ENCODE results near the gene RPL10. TPM values are rescaled to one million over a fixed set of nuclear protein-coding genes. Genes with fewer than 3 reads are reported as not detected.

Gene RPL10
- polyA plus RNA-seq, 1 donor (not counting 4 experiments of a cell fraction or from before 2014, with no cell fraction given) = 2,926 TPM

GRCh38 chrX:154353172-154353843 lies 44.9 kb upstream of the RPL10 start:
- FAIRE-seq (no peak), DNase-seq (ENCODE audit: low read depth, low spot score) (no peak)
- no peak for TF ChIP-seq EZH2 (IDR thresholded peaks at IDR 0.05; ENCODE audit: low read length)
- TF ChIP-seq, protein P1, sequence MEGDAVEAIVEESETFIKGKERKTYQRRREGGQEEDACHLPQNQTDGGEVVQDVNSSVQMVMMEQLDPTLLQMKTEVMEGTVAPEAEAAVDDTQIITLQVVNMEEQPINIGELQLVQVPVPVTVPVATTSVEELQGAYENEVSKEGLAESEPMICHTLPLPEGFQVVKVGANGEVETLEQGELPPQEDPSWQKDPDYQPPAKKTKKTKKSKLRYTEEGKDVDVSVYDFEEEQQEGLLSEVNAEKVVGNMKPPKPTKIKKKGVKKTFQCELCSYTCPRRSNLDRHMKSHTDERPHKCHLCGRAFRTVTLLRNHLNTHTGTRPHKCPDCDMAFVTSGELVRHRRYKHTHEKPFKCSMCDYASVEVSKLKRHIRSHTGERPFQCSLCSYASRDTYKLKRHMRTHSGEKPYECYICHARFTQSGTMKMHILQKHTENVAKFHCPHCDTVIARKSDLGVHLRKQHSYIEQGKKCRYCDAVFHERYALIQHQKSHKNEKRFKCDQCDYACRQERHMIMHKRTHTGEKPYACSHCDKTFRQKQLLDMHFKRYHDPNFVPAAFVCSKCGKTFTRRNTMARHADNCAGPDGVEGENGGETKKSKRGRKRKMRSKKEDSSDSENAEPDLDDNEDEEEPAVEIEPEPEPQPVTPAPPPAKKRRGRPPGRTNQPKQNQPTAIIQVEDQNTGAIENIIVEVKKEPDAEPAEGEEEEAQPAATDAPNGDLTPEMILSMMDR (optimal IDR thresholded peaks at IDR 0.05 in 1 of 3, IDR thresholded peaks at IDR 0.05 in 1 of 3, conservative IDR thresholded peaks at IDR 0.05 in 1 of 3; ENCODE audit: extremely low read depth in 1 of 3, insufficient read depth in 2 of 3, low read length in 3 of 3) = no peak
- dilution Hi-C loops (cut with MboI; ENCODE audit: extremely low pct_ligation_motif_present, low sequenced_read_pairs) = no loop called here
- Histone ChIP-seq H3K79me2 (ENCODE audit: control insufficient read depth, insufficient read depth, low read length) (peaks cover 13% of the 10 kb centered on the region), H3K9me1 (ENCODE audit: control insufficient read depth, extremely low read depth, insufficient read depth, low read length) (no peaks in the 10 kb centered on the region), H3K4me2 (ENCODE audit: control insufficient read depth, extremely low read depth, insufficient read depth, low read depth, low read length) (no peak overlapping the region), H3K4me3 (ENCODE audit: control insufficient read depth in 2 of 3, extremely low read depth in 1 of 3, insufficient read depth in 2 of 3, low read depth in 1 of 3, low read length in 3 of 3) (no peak overlapping the region), H3K4me1 (ENCODE audit: control insufficient read depth, extremely low read depth, insufficient read depth, low read length) (no peaks in the 10 kb centered on the region), H3K27me3 (ENCODE audit: control insufficient read depth, extremely low read depth, insufficient read depth, low read length) (no peaks in the 10 kb centered on the region), H4K20me1 (ENCODE audit: control insufficient read depth, extremely low read depth, insufficient read depth, low read length) (peaks cover 39% of the 10 kb centered on the region), H3K27ac (ENCODE audit: control insufficient read depth, insufficient read depth, low read length) (no peak overlapping the region), H3K36me3 (ENCODE audit: control insufficient read depth in 2 of 2, extremely low read depth in 1 of 2, insufficient read depth in 2 of 2, low read length in 2 of 2) (peaks cover 25 to 30% of the 10 kb centered on the region in 2 experiments), H2AFZ (ENCODE audit: control insufficient read depth, low read length) (no peak overlapping the region), H3K9ac (ENCODE audit: control insufficient read depth, extremely low read depth, insufficient read depth, low read length) (no peak overlapping the region), H3K9me3 (ENCODE audit: control insufficient read depth, low read depth, low read length) (peaks cover 3% of the 10 kb centered on the region)

DNA sequence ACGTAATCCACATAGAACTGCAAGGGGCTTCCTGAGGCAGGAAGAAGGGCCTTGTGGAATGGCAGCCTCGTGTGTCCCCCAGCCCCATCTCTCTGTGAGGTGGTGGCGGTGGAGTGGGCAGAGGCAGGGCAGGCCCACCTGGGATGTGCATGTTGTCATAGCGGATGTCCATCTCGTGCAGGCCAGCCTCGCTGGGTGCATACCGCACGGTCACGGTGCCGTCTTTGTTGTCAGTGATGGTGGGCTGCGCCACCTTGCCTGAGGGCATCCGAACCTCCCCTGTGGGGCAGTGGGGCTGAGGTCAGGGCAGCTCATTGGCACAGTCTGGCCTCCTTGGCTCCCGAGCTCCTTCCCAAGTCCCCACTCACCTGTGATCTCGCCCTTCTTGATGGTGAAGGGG lies 44.2 kb upstream of the RPL10 start:
- dilution Hi-C loops (cut with MboI; ENCODE audit: extremely low pct_ligation_motif_present, low sequenced_read_pairs) = no loop called here
- Histone ChIP-seq H4K20me1 (ENCODE audit: control insufficient read depth, extremely low read depth, insufficient read depth, low read length) (peaks cover 41% of the 10 kb centered on the region), H3K4me2 (ENCODE audit: control insufficient read depth, extremely low read depth, insufficient read depth, low read depth, low read length) (no peak overlapping the region), H3K27me3 (ENCODE audit: control insufficient read depth, extremely low read depth, insufficient read depth, low read length) (no peaks in the 10 kb centered on the region), H3K9me1 (ENCODE audit: control insufficient read depth, extremely low read depth, insufficient read depth, low read length) (no peaks in the 10 kb centered on the region), H3K4me3 (ENCODE audit: control insufficient read depth in 2 of 3, extremely low read depth in 1 of 3, insufficient read depth in 2 of 3, low read depth in 1 of 3, low read length in 3 of 3) (no peak overlapping the region), H3K9ac (ENCODE audit: control insufficient read depth, extremely low read depth, insufficient read depth, low read length) (no peak overlapping the region), H3K27ac (ENCODE audit: control insufficient read depth, insufficient read depth, low read length) (no peak overlapping the region), H2AFZ (ENCODE audit: control insufficient read depth, low read length) (no peak overlapping the region), H3K4me1 (ENCODE audit: control insufficient read depth, extremely low read depth, insufficient read depth, low read length) (no peaks in the 10 kb centered on the region), H3K9me3 (ENCODE audit: control insufficient read depth, low read depth, low read length) (peaks cover 3% of the 10 kb centered on the region), H3K36me3 (ENCODE audit: control insufficient read depth in 2 of 2, extremely low read depth in 1 of 2, insufficient read depth in 2 of 2, low read length in 2 of 2) (peaks cover 26 to 28% of the 10 kb centered on the region in 2 experiments), H3K79me2 (ENCODE audit: control insufficient read depth, insufficient read depth, low read length) (peaks cover 19% of the 10 kb centered on the region)
- FAIRE-seq (no peak), DNase-seq (ENCODE audit: low read depth, low spot score) (no peak)
- TF ChIP-seq, protein P1 (optimal IDR thresholded peaks at IDR 0.05 in 1 of 3, IDR thresholded peaks at IDR 0.05 in 1 of 3, conservative IDR thresholded peaks at IDR 0.05 in 1 of 3; ENCODE audit: extremely low read depth in 1 of 3, insufficient read depth in 2 of 3, low read length in 3 of 3) = no peak

All from keratinocyte (primary cell).